ENCODE data around the gene PITPNC1.

Gene PITPNC1

DNA sequence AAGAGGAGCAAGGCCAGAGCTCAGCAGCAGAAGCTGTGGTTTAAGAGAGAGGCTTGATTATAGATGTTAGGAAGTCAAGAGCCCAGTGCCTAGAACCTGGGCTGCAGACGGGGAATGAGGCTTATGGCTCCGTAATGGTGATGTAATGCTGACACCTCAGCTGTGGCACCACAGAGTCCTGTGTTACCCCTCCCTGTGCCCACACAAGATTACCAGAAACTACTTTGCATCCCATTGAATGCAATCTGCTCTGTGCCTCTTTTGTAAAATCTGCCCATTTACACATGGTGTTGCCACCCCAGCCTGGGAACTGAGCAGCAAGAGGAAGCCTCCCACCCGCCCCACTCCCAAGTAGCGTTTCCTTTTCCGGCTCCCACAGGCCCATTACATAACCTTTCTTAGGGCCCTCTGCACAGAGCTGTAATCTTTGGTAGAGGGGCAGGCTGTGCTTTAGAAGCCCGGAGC is 57.0 kb downstream of the PITPNC1 start:
- no peak for DNase-seq (ENCODE audit: low read depth, low spot score)

DNA sequence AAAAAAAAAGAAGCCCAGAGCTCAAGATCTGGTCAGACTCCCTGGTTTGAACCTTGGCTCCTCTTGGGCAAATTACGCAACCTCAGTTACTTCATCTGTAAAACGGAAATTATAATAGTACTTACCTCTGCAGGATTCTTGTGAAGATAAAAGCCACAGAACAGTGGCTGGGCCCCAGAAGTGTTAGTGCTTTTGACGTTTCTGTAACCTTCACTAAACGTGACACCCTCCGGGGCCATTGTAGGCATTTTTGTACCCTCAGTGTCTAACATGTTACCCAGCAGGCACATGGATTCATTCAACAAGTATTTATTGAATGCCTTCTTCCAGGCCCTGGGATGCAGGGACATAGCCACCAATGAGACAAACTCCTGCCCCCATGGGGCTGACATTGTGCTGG is 58.0 kb downstream of the PITPNC1 start:
- DNase-seq (ENCODE audit: low read depth, low spot score), result no peak

DNA sequence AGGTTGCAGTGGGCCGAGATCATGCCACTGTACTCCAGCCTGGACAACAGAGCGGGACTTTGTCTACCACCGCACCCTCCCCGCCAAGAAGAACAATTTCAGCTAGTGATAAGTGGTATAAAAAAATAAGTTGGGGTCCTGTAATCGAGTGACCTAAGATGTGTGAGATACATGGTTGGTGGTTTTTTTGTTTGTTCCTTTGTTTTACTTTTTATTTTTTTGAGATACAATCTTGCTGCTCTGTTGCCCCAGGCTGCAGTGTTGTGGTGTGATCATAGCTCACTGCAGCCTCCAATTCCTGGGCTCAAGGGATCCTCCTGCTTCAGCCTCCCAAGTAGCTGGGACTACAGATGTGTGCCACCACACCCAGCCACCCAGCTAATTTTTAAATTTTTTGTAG is 58.7 kb downstream of the PITPNC1 start:
- no peak for DNase-seq (ENCODE audit: low read depth, low spot score)

DNA sequence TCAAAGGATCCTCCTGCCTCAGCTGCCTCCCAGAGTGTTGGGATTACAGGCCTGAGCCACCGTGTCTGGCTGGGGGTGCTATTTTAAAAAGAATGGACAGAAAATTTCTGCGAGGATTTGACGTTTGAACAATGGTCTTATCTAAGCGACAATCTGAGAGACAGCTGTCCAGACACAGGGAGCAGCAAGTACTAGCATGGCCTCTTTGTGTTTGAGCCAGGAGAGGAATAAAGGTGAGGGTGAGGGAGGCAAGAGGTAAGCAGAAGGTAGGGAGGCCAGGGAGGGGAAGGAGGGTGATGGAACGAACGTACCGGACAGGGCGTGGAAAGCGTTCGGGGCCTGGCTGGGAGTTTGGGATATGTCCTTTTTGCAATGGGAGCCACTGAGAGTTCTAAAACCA is 59.2 kb downstream of the PITPNC1 start:
- no peak for DNase-seq (ENCODE audit: low read depth, low spot score)

DNA sequence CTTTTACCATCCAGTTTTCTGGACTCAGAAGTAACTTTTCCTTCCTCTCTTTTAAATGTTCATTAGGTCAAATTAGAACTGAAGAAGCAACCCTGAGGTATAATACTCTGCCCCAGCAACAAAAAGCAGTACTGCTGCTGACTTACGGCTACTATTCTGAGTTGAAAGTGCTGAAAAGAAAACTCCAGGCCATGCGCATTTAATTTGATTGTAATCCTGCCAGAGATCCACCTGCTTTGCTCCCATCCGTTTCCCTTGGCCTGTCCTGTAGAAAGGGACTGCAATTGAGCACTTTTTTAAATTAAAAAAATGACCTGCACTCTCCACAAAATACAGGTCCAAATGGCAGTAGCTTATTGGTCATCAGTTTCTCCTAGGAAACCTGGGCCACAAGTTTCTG is 61.6 kb downstream of the PITPNC1 start:
- no peak for DNase-seq (ENCODE audit: low read depth, low spot score)

DNA sequence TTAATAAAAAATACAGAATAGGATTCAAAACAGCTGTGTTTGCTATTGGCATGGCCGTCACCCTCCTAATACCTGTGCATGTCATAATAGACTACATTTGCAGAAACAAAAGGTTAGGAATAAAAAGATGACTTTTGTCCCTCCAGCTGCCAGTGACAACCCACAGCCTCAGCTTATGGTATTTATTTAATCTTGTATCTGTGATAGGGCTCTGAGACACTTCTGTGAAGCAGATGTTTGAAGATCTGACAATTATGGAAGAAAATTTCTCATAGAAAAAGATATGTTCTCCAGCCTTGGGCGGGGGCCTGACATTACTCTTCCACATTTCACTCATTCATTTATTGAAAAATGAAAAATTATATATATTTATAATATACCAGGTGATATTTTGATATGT is 62.2 kb downstream of the PITPNC1 start:
- DNase-seq (ENCODE audit: low read depth, low spot score), result no peak

DNA sequence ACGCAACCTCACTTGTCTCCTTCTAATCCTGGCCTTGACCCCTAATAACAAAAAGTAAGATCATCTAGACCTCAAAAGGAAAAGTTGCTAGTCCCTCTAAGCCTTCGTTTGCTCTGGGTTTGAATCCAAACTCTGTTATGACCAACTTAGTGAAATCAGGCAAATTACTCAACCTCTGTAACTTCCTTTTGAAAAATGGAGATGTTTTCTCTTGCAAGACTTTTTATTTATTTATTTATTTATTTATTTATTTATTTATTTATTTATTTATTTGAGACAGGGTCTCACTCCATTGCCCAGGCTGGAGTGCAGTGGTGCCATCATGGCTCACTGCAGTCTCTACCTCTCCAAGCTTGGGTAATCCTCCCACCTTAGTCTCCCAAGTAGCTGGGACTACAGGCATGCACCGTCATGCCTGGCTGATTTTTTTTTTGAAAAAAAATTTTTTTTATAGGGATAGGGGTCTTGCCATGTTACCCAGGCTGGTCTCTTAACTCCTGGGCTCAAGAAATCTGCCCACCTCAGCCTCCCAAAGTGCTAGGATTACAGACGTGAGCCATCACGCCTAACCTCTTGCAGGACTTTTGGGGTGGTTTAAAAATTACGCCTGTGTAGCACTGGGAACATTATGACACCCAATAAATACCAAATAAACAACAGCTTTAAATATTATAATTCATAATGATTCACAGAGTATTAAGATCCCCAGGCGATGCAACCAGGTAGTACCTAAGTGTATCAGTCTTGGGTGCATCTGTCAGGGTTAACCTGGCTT is 63.4 kb downstream of the PITPNC1 start:
- DNase-seq (ENCODE audit: low read depth, low spot score), result no peak

DNA sequence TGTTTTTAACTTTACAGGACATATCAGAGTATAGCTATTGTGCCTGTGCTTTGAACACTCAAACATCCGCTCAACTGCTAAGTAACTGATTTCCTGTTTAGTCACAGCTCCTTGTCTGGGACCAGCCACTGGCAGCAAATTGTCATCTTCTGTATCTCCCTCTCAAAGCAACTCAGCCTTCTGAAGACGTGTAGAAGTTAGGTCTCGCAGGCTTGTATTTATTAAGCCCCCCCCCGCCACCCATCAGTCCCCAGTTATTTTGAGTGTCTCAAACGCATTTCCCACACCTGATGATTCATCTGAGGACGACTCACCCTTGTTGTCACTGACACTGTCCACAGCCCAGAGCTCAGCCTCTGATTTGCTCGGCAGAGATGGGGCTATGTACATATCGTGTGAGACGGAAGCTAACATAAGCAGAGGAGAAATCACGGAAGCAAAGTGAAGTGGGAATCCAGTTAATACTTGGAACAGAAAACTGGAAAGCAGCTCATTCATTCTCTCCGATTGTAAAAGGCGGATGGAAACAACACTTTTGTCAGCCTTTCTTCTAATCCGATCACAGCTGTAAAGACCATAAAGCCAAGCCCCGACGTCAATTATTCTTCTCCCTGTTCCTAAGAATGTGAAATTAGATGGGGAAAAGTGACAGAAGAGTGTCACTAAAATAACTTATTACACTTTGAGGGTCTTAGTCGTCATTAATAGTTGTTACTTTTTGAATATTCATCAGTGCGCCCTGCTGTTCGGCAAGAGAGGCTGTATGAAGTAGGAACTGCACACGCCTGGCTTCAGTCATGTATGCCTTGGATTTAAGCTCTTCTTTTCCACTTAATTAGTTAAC is 64.2 kb downstream of the PITPNC1 start:
- DNase-seq (ENCODE audit: low read depth, low spot score), result peak; percentile 45

DNA sequence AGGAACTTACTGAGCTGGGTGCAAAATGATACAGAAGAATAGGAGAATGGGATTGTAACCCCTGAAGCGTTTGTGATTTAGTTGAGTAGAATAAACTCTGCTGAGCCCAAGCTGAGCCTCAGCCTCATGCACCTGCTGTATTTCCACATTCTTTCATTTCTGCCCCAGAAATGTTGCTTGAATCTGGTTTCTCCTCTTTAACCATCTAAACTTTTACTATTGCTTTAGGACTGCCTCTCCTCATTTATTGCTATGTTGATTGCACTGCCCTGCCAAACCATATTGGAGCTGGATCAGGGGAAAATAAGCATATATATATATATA is 64.8 kb downstream of the PITPNC1 start:
- no peak for DNase-seq (ENCODE audit: low read depth, low spot score)

DNA sequence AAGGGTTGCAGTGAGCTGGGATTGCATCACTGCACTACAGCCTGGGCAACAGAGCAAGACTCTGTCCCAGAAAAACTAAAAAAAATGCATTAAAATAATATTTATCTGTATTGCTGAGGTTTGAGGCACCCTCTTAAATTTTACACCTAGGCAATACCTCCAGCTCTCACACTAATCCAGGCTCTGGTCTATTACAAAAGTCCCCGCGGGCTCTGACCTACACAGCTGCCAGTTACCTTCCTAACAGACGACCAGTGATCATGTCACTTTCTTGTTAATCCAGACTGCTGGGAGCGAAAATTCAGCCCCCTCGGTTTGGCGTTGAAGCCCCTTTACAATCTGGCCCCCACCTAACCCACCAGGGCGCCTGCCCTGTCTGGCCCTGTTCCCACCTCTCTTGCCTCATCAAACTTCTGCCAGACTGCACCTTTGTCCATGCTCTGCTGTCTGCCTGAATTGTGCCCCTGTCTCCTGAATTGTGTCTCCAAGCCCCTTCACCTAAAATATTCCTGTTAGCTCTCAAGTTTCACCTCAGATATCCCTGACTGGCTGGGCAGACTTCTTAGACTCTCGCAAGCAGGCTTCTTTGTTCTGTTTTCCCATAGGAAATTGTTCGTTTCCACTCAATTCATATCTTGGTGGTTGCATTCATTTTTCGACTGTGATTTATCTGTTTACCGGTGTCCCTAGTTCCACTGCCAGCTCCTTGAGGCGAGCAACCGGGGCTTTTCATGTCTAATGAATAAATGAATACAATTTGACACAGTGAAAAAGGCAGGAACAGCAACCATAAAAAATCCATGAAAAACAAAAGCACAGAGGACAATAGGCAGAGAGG is 65.9 kb downstream of the PITPNC1 start:
- DNase-seq (ENCODE audit: low read depth, low spot score), result no peak

DNA sequence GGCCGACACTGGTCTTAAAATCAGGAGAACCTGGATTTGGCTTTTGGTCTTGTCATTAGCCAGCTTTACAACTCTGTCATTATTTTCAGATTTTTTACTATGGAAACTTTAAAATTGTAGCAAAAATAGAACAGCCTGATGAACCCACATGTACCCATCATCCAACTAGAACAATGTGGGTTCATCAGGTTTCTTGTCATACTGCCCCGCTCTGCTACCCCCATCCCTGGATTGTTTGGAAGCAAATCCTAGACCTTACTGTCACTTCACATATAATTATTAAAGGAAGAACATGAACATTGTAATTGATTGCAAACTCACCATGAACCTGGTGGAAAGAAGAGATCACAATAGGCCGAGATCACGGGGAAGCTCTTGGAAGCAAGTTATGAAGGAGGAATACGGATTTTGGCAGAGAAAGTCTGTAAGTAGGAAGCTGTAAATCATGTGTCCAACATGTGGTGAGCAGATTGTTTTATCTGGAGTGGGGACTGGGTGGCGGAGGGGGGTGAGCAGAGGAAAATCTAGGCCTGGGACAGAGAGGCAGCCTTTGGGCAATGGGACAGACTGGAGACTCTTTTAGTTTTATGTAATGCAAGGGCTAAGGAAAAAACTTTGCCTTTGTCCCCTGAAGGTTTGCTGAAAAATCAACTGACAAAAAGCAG is 67.0 kb downstream of the PITPNC1 start:
- DNase-seq (ENCODE audit: low read depth, low spot score), result no peak

DNA sequence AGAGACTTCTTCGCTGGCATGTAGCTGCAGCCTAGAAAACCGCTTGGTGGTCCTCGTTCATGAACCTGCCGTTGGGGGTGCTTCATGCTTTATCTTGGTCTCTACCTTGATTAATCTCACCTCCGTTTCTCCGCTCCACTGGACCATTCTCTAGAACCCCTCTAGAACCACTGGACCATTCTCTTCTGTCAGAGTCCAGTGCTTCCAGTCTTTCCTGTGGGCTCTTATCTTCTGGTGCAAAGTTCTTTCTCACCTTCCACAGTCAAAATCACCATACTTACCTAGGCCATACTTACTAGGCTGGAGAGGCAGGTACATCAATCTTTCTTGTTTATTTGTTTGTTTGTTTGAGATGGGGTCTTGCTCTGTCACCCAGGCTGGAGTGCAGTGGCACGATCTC is 71.4 kb downstream of the PITPNC1 start:
- no peak for DNase-seq (ENCODE audit: low read depth, low spot score)

DNA sequence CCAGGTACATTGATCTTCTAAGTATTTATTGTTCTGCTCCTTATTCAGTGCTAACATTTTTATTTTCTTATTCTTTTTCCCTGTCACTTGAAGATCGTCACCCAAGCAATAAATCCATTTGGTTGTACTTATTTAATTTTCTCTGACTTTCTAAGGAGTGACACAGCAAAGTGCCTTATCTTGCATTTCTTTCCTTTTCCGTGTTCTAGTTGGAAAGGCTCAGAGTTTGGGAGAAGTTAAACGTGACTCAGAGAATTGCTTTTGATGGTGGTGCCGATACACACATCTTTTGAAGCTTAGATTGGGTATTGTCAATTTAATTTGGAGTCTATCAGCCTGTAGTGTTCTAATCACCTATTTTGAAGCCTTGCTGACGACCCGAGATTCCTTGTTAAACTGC is 72.0 kb downstream of the PITPNC1 start:
- DNase-seq (ENCODE audit: low read depth, low spot score), result no peak

DNA sequence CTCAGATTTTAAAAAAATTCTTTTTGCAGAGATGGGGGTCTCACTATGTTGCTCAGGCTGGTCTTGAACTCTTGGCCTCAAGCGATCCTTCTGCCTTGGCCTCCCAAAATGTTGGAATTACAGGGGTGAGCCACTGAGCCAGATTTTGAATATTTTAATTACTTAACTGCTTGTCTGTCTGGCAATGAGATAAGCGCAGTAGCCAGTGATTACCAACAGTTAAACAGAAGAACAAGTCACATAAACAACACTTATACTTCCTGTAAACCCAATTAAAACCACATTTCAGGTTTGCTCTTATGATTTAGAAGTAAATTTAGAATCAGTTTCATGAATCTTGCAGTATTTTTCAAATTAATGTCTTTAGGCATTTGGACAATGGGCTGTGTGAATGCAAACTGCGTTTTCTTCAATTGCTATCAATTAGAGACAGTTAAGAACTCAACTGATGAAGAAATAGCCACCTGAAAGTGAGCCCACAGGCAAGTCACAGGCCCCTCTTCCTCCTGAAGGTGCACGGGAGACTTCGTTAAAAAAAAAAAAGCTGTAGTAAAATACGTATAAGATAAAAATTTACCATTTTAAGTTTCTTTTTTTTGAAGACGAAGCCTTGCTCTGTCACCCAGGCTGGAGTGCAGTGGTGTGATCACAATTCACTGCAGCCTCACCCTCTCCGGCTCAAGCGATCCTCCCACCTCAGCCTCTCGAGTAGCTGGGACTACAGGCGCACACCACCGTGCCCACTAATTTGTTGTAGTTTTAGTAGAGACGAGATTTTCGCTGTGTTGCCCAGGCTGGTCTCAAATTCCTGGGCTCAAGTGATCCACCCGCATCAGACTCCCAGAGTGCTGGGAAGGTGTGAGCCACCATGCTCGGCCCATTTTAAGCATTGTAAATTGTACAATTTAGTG is 73.0 kb downstream of the PITPNC1 start:
- no peak for DNase-seq (ENCODE audit: low read depth, low spot score)

DNA sequence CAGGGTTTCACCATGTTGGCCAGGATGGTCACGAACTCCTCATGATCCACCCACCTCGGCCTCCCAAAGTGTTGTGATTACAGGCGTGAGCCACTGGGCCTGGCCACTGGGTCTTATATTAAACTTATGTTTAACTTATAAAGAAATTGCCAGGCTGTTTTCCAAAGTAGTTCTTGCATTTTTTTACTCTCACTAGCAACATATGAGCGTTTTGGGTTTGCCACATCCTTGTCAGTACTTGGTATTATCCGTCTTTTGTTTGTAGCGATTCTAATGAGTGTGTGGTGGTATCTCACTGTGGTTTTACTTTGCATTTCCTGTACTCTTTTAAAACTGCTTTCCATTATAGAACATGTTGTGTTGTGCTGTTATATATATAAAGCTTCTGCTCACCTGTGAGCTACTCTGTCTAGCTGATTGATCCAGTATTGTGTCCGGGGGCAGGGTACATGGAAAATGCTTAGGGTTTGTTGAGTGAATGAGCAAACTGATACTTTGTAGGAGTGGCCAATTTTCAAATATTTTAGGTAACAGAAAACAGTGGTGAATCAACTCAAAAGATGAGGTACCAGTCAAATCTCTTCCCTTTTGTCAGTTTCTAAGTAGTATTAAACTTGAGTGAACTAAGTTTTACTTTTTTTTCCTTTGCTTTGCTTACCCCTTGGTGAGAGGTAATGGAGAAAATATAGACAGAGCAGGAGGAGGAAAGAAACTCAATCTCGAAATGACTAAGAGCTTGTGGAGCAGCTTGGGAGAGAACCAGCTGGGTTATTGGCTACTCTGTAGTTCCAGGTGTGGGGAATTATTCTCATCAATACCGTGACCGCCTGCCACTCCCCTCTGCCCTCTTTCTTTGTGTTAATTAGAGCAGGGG is 75.8 kb downstream of the PITPNC1 start:
- DNase-seq (ENCODE audit: low read depth, low spot score), result no peak

DNA sequence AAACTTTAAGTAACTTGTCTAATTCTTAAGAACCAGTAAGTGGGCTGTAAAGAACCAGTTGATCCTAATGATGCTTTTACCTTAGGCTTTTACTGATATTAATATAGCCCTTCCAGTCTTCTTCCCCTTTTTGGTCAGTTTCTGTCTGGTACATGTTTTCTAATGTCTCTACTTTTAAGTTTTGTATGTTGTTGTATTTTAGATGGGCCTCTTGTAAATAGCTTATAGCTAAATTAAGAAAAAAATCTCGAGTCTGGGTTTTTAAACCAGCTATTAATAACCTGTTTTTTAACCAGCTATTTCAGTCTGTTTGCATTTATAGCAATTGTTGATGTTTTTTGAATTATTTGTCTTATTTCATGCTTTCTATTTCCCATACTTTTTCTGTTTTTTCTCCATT is 79.0 kb downstream of the PITPNC1 start:
- no peak for DNase-seq (ENCODE audit: low read depth, low spot score)

DNA sequence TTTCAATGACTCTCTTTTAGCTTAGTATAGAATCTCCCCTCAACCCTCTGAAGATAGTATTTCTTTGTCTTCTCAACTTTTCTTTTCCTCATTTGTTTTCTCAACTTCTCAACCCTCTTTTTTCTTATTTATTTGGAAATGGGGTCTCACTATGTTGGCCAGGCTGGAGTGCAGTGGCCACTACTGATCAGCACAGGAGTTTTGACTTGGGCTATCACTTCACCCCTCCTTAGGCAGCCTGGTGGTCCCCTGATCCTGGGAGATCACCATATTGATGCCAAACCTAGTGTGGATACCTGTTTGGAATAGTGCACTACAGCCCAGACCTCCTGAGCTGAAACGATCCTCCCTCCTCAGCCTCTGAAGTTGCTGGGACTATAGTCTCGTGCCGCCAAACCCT is 79.8 kb downstream of the PITPNC1 start:
- no peak for DNase-seq (ENCODE audit: low read depth, low spot score)

DNA sequence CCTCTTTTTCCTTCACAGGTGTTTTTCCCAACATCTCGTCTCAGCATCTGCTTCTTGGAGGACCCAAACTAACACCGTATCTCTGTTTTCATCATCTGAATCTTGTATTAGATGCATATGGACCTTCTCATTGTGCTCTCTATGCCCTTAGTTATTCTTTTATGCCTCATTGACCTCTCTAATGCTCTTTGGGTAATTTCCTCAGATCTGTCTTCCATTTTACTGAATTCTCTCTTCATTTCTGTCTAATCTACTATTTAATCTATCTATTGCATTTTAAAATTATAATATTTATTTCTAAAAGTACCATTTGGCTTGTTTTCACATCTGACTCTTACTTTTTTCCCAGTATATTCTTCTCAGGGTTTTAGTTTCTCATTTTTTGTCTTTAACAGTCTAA is 81.1 kb downstream of the PITPNC1 start:
- no peak for DNase-seq (ENCODE audit: low read depth, low spot score)

DNA sequence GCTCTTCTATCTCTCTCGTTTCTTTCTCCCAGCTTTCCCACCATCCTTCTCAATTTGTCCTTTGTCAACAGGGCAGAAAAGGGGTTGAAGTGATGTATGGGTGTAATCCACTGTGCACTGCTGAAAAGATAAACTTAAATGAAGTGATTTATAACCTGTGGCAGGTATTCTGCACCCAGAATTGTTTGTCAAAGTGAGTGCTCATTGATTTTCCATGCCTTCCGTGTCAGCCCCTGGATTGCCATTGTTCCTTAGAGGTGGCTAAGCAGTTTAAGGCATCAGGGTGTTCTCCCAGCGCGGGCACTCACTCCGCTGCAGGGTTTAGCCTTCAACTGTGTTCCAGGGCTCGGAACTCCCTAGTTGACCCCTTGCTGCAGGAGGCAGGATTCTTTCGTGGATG is 82.9 kb downstream of the PITPNC1 start:
- DNase-seq (ENCODE audit: low read depth, low spot score), result no peak
